CMK (cell line): ENCODE measurements around the gene BRICD5.
"Not testable (repeated sequence)": the region's sequence is repeated elsewhere in the genome, so short reads cannot be mapped to it uniquely, and the experiment has no call there.

Experiments
- DNase-seq: peaks from one replicate; pipeline ENCODE4 v3.0.0-alpha.2; 2010; ENCODE audit warnings: low read depth

Gene BRICD5

DNA sequence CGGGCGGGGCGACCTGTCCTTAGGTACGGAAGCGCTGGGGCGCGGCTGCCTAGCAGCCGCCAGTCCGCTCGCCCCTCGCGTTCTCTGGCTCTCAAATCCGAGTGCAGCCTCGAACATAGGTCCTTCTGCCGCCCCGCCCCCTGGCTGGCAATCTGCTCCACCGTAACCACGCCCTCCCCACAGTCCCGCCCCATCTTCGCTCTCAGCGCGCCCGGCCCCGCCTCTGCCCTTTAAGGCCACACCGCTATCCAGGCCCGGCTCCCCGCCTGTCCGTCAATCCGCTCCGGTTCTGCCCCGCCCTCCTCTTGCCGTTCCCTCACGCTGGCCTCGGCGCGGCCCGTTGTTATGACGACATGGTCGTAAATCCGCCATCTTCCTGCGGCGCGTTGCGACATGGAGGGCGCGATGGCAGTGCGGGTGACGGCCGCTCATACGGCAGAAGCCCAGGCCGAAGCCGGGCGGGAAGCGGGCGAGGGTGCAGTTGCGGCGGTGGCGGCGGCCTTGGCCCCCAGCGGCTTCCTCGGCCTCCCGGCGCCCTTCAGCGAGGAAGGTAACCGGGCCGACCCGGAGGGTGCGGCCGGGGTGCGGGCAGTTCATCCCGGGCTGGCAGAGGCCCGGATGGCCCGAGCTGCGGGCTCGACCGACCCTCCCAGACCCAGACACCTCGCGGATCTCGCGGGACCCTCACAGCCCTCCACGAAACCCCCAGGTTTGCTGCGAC, 12.7 kb upstream of the BRICD5 start, which contains the start of gene E4F1:
E4F1 (plus strand) TSS at position 371 of the 721 bp plus-strand sequence; CDS start at position 394, 23 bp downstream.
- DNase-seq = peak; percentile 97

DNA sequence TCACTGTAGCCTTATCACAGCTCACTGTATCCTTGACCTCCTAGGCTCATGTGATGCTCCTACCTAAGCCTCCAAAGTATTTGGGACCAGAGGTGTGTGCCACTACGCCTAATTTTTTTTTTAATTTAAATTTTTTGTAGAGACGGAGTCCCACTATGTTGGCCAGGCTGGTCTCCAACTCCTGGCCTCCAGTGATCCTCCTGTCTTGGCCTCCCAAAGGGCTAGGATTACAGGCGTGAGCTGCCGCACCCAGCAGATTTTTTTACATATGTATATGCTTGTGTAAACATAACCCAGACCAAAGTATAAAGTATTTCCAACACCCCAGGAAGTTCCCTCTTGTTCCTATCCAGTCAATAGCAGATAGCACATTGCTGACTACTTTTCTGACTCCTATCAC, 5.7 kb upstream of the BRICD5 start:
- no peak for DNase-seq

DNA sequence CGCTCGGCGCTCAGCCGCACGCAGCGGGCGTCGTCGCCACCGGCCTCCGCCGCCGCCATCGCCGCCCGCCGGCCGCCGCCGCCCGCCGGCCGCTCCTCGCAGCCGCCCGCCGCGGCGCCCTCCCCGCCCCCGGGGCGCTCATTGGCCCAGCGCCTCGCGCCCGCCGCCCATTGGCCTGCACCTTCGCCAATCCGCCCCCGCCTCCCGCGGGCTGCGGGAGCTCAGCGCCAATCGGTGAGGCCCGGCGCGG, 4.0 kb upstream of the BRICD5 start, which contains the start of gene PGP:
PGP (minus strand) TSS at position 122 of the 250 bp plus-strand sequence; CDS start at position 59, 63 bp downstream.
- no peak for DNase-seq

DNA sequence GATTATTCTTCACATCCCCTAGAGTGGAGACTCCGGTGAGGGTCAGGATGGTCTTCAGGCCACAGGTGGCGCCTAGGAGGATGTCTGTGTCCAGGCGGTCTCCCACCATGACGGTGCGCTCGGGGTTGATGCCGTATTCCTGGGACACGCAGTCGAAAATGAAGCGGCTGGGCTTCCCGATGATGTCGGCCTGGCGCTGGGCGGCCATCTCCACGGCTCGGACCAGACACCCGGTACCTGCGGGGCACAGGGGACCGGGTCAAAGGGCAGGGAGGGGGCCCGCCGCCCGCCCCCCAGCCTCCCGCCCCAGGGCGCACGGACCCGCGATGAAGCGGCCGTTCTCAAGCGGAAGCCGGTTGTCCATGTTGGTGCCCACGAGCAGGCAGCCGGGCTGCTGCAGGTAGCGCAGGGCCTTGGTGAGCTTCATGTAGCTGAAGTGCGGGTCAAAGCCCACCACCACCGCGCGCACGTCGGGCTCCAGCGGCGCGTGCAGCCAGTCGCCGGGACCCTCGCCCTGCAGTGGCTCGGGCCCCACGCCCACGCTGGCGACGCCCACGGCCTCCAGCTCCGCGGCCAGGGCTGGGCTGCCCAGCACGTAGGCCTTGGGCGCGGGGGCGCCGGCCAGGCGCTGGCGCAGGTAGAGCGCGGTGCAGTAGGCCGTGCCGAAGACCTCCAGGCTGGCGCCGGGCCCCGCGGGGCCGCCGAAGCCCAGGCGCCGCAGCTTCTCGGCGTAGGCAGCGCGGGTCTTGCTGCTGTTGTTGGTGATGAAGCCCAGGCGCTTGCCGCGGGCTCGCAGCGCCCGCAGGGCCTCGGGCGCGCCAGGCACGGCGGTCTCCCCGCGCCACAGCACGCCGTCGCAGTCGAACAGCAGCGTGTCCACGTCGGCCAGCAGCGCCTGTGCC, 3.4 kb upstream of the BRICD5 start:
- DNase-seq = no peak

DNA sequence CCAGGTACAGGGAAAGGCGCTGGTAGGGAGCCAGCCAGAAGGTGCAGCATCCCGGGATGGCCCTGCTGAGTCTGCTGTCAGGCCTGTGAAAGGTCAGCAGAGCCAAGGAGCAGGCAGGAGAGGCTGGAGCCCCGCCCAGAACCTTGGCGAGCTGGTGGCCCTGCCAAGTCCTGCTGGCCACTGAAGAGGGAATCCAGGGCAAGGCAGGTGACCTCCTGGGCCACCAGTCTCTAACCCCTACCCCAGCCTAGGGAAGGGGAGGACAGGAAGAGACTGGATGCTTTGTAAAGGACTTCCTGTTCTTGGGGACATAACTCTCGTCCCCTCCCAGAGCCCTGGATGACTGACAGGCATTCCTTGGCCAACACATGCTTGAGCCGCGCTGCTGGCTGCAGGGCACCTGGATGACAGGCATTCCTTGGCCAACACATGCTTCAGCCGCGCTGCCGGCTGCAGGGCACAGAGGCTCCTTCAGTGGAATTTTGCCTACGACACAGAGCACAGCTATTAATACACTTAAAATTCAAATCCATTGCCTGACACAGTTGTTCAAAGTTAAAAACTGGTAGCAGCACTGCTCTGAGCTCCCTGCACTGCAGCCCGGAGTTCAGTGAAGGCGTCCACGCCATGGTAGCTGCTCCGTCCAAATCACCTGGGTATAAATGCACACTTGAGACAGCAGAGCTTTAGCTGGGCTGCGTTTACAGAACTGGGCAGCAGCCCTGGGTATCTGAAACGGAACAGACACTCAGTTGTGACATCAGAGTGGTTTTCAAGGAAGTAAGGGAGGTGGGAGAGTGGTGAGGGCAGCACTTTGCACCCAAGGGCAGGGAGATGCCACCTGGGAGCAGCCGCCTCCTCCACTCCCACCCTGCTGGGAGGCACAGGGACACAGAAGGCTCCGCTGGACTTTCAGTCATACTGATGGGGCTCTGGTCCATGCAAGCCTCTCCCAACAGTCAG, 2.0 kb upstream of the BRICD5 start:
- DNase-seq = no peak

DNA sequence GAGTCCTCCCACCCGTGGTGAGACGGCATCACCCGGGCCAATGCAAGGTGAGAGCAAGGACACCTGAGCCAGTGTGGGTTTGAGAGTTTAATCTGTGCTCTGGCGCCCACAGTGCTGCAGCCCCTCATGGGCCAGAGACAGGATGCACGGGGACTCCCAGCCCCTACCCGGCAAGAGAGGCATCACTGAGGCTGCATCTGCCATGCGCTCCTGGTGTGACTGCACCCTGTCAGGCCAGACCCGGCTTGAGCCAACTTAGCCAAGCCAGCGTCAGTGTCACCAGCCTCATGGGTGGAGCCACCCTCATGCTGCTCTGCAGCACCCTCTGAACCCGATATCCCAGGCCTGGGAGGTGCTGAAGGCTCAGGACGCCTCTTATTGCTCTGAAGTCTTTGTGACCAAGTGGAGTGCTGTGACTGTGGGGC, 1.3 kb upstream of the BRICD5 start:
- DNase-seq = no peak

DNA sequence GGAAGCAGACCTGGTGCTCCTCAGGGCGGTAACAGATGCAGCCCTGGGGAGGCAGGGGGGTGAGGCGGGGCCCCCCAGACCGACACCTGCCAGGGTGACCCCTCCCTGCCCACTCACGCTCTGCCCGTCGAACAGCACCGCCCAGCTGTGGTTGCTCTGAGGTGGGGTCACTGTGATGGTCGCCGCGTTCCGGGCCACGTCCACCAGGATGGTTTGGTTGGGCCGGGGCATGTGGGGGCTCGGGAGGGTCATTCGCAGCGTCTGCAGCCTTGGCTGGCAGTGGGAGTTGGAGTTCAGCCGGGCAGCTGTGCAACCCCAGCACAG, 692 bp downstream of the BRICD5 start:
- DNase-seq = no peak

DNA sequence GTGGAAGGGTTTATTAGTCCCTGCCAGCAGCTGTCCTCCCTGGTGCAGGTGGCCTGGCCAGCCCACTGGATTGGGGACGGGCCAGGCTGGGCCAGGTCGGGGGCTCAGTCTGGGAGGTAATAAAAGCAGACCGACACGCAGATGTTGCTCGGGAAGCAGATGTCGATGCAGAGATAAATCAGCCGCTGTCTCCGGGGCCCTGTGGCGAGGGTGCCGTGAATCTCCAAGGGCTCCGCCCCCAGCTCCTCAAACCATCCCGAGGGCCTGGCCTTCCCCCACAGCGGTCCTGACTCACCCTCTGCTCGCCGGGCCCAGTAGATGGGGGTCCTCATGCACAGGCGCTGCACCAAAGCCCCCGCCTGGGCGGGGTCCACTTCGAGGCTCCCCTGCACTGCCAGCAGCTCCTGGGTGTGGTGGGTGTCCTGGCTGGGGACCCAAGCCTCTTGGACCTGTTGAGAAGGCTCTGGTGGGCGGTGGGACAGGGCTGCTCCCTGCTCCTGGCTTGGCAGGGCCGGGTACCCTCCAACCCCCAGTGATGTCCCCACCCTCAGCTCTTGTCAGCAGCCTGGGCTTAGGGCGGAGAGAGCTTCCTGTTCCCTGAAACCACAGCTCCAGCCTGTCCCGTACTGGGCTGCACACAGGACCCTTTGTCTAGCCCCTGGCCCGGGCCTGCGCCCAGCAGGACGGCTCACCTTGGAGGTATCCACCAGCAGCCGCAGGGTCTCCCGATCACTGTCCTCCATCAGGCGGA, 1.2 kb downstream of the BRICD5 start:
- no peak for DNase-seq

DNA sequence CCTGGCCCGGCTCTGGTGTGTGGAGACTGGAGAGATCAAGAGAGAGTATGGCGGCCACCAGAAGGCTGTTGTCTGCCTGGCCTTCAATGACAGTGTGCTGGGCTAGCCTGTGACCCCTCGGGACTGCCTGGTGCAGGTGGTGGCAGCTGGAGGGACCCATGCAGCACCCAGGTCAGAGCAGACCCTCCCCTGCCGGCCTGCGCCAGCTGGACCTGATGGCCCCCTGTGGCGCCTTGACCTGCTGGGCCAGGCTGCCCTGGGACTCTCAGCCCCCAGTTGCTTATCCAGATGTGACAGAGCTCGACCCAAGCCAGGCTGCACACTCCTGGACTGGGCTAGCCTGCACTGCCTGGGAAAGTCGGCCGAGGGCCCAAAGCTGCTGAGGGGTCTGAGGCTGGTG, 1.9 kb downstream of the BRICD5 start:
- DNase-seq = no peak

DNA sequence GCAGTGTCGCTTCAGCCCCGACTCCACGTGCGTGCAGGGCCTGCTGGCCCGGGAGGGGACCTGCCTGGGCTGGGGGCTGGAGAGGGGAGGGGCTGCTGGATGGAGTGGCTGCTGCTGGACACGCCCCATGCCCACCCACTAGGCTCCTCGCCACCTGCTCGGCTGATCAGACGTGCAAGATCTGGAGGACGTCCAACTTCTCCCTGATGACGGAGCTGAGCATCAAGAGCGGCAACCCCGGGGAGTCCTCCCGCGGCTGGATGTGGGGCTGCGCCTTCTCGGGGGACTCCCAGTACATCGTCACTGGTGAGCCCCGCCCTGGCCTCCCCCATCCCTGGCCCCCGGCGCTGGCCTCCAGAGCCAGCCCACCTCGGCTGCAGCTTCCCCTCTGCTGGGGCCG, 2.4 kb downstream of the BRICD5 start:
- DNase-seq = no peak

DNA sequence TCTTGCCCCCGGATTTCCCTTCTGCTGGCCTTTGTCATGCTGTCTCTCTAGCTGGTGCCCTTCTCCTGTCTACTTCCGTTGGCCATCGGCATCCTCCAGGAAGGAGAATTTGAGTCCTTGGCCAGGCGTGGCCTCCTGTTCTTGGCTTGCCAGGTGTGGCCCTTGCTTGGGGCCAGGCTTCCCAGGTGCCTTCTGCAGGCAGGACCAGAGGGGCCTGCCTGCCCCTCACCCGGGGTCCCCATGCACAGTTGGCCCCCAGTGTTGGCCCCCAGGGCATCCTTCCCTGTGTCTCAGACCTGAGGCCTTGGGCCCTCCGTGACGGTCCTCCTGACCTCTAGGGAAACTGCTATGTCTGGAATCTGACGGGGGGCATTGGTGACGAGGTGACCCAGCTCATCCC, 2.8 kb downstream of the BRICD5 start:
- no peak for DNase-seq

DNA sequence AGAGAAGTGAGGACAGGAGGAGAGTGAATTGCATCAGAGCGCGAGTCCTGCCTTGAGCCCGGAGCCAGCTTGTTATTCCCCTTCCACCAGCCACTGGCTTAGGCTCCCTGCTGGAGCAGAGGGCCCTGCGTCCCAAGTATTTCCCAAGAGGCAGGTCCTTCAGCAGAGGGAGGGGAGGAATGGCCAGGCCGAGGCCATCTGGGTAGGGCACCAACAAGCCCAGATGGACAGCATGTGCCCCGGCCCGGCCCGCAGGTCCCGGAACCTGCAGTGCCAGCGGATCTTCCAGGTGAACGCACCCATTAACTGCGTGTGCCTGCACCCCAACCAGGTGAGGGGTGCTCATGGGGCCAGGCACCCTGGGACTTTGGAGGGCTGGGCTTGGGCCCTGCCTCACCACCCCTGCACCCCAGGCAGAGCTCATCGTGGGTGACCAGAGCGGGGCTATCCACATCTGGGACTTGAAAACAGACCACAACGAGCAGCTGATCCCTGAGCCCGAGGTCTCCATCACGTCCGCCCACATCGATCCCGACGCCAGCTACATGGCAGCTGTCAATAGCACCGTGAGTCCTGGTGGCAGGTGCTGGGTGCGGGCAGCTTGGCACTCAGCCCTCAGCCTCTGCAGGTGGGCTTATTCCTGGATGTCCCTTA, 3.8 kb downstream of the BRICD5 start:
- DNase-seq = no peak

DNA sequence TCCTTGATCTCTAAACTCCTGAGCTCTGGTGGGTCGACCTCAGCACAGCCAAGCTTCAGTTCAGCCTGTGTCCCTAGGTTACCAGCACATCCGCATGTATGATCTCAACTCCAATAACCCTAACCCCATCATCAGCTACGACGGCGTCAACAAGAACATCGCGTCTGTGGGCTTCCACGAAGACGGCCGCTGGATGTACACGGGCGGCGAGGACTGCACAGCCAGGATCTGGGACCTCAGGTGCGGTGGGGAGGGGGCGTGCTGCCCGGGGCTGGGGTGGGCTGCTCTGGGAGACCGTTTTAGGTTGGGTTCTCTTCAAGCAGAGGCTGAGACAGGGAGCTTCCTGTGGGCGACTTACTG, 4.3 kb downstream of the BRICD5 start:
- DNase-seq = no peak

DNA sequence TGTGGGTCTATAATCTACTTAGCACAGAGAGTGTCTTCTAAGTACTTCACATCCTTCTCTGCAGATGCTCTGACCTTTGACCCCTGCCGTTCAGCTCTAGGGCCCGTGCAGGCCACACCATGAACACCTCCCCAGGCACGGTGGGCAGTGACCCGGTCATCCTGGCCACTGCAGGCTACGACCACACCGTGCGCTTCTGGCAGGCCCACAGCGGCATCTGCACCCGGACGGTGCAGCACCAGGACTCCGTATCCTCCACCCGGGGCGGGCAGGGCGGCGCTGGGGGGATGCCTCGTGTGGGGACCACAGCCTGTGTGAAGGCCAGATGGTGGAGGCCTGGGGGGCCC, 4.7 kb downstream of the BRICD5 start:
- no peak for DNase-seq

DNA sequence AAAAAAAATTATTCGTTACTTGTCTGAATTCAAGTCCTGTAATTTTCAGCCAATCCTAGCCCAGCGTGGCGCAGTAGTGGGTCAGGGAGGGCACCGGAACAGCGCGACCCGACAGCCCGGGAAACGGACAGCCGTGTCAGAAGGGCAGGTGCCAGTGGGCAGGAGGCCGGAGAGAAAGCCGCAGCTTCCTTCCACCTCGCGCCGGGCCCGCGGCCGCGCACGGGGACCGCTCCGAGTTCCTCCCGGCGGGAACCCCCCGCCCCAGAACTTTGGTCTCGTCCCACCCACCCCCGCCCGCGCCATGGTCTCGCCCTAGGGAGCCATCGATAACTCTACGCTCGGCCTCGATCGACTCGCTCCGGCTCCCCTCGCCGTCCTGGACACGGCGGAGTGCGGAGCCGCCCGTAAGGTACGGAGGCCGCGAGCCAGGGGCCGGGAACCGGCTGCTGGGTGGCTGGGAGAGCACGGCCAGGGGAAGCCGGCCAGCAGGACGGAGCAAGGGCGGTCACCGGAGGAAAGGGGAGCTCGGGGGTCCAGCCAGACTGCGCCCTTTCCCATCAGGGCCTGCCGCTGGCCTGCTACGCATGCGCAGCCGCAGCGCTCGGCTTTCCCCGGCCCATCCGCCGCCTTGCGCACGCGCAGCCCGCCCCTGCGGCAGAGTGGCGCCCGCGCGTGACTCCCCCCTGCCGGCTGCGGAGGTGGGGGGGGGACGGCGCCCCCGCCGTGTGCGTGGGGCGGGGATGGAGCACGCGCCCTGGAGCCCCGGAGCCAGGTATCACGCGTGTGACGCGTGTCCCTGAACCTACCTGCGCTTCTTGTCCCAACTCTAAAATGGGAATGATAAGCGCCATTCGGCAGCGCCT, 5.3 kb downstream of the BRICD5 start, which contains the start of gene MLST8:
MLST8 (plus strand) TSS at position 351 of the 863 bp plus-strand sequence. CDS start 632 bp downstream, outside the sequence.
- DNase-seq = peak; percentile 70

DNA sequence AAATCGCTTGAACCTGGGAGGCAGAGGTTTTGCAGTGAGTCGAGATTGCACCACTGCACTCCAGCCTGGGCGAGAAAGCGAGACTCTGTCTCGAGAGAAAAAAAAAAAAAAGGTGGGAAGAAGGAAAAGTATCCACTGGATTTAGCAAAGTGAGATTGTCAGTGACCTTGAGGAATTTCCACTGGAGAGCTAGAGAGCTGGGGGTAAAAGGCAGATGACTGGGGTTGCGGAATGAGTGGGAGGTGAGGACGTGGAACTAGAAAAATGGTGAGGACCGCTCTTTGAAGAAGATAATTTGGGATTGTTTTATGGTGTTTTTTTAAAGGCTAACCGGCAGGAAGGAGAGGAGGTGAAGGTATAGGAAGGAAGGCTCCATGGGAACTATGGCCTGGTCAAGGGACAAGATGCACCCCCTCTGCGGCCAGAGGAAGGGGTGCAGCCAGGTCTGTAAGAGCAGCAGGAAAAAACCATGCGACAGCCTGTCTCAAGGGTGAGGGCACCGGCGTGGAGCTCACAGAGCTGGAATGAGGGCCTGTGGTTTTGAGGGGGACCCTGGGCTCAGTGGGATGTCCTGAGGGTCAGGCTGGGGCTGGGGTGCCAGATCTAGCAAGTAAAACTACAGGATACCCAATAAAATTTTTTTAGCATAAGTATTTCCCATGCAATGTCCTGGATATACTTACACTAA, 6.1 kb downstream of the BRICD5 start:
- DNase-seq = no peak

DNA sequence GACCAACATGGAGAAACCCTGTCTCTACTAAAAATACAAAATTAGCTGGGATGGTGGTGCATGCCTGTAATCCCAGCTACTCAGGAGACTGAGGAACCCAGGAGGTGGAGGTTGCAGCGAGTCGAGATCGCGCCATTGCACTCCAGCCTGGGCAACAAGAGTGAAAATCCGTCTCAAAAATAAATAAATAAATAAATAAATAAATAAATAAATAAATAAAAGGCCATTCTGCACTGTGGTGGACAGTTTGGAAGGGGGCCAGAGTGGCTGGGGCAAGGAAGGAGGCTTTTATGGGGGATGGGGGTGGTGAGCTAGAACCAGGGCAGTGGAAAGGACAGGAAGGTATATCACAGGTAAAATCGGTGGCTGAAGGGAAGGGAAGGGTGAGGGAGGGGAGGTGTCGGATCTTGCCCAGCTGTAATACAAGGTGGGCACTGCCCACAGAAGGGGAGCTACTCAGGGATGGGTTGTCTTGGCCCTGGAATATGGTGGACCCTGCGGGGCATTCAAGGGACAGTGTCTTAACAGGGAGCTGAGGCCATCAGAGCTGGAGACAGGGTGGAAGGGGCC, 7.5 kb downstream of the BRICD5 start:
- DNase-seq = not testable (repeated sequence)

DNA sequence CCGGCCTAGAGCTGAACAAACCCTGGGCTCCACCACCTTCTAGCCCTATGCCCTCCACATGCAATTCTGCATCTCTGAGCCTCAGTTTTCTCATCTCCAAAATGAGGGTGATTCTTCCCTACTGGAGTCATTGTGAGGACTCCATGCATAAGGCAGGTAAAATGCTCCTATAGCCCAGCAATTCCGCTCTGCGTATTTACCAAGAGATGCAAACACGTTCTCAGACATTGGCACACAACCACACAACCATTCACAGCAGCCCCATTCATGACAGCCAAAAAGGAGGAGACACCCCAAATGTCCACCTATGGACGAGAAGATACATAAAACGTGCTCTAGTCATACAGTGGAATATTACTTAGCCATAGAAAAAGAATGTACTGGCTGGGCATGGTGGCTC, 10.3 kb downstream of the BRICD5 start:
- no peak for DNase-seq

DNA sequence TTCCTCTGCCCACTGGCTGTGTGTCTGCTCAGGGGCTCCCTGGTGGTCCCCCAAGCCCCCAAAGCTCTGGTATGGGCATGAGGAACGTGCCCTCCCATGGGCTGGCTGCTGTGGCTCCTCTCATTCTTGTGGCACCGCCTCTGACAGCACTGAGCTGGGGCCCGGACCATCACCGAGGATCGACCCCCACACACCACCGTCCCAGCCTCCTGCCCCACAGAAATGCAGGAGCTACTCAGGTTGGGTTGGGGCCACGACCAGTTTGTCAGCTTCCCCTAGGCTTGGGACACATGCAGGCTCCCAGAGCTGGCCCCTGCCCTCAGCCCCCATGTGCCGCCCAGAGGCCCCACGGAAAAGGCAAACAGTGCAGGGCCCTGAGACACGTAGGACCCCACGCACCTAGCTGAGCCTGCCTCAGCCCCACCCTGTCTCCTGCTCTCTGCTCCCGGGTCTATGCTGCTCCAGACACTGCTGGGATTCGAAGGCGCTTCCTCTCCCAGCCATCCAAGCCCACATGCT, 11.0 kb downstream of the BRICD5 start:
- DNase-seq = no peak
